Lower leg skin (tissue), 3 donors: ENCODE data around the gene JKAMP.

Source experiments
- CTCF ChIP-seq, 3 donors: fragments of 450-650 bp; IDR thresholded peaks; one replicate each; pipeline ENCODE4 v1.5.1; 2016; ENCODE audit warnings: antibody characterized with exemption in 3 of 3, mild to moderate bottlenecking in 3 of 3, moderate library complexity in 2 of 3
- POLR2A ChIP-seq, 2 donors: fragments of 450-650 bp; IDR thresholded peaks; one replicate each; pipeline ENCODE4 v1.6.1; 2016 to 2017; ENCODE audit warnings: antibody characterized with exemption in 2 of 2, mild to moderate bottlenecking in 1 of 2, moderate library complexity in 1 of 2

DNA sequence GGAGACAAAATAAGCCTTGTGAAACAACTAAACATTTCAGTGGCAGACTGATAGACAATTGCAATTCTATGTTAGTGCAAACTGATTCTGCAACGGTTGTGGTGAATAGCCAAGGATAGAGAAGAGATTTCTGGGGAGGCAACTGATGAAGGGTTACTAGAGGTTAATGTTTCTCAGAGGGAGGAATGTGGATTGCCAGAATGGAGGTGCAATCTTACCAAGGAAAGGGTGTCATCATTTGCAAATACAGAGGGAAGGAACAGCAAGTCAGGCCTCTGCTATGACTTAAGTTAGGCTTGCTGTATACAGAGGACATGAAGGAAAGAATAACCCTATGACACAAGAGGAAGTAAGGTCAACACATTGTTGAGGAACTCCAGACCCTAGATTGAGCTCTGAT is 56.5 kb downstream of the JKAMP start:
- TF ChIP-seq CTCF (IDR thresholded peaks at IDR 0.05) (no peak), POLR2A (IDR thresholded peaks at IDR 0.05) (no peak)
